OCI-LY1 (cell line): ENCODE data around the gene AGMO.

Experiments
- H2AFZ ChIP-seq: fragments of 200-600 bp; sonication (generic), shearing (Covaris generic); 2 replicates; pipeline ENCODE4 v1.6.0; 2014; ENCODE audit warnings: antibody characterized with exemption, mild to moderate bottlenecking, low read length
- H3F3A ChIP-seq: fragments of 200-600 bp; sonication (generic), shearing (Covaris generic); 2 replicates; pipeline ENCODE4 v1.6.0; 2014; ENCODE audit warnings: mild to moderate bottlenecking, antibody characterized with exemption, low read length, moderate library complexity; ENCODE audit not compliant: insufficient read depth
- H3K27ac ChIP-seq: fragments of 200-600 bp; sonication (generic); 2 replicates; pipeline ENCODE4 v1.5.1; 2014; ENCODE audit warnings: low read length, mixed run types, mild to moderate bottlenecking, low read depth; ENCODE audit not compliant: poor library complexity, severe bottlenecking
- H3K27me3 ChIP-seq: fragments of 200-600 bp; sonication (generic); 2 replicates; pipeline ENCODE4 v1.6.0; 2014; ENCODE audit warnings: antibody characterized with exemption, mild to moderate bottlenecking, low read length, moderate library complexity; ENCODE audit not compliant: insufficient read depth
- H3K36me3 ChIP-seq: fragments of 200-600 bp; sonication (generic); 2 replicates; pipeline ENCODE4 v1.6.1; 2014; ENCODE audit warnings: mild to moderate bottlenecking, antibody characterized with exemption, low read length, moderate library complexity, mixed read lengths; ENCODE audit not compliant: insufficient read depth
- H3K4me1 ChIP-seq: fragments of 200-600 bp; sonication (generic); 2 replicates; pipeline ENCODE4 v1.5.1; 2014; ENCODE audit warnings: mild to moderate bottlenecking, low read length, moderate library complexity; ENCODE audit not compliant: insufficient read depth, severe bottlenecking
- H3K4me2 ChIP-seq: fragments of 200-600 bp; sonication (generic), shearing (Covaris generic); 2 replicates; pipeline ENCODE4 v1.6.1; 2014; ENCODE audit warnings: low read length
- H3K4me3 ChIP-seq: fragments of 200-600 bp; sonication (generic); 2 replicates; pipeline ENCODE4 v1.5.1; 2014; ENCODE audit warnings: low read length, low read depth, mild to moderate bottlenecking, mixed read lengths; ENCODE audit not compliant: poor library complexity, severe bottlenecking
- H3K79me2 ChIP-seq: fragments of 200-600 bp; shearing (Covaris generic); 2 replicates; pipeline ENCODE4 v1.6.1; 2016; ENCODE audit warnings: mixed run types, low read length, mixed read lengths; ENCODE audit not compliant: insufficient read depth
- H3K9ac ChIP-seq: fragments of 200-600 bp; sonication (generic), shearing (Covaris generic); 2 replicates; pipeline ENCODE4 v1.6.1; 2014; ENCODE audit warnings: mild to moderate bottlenecking, low read length, mixed read lengths
- H3K9me2 ChIP-seq: fragments of 200-600 bp; sonication (generic), shearing (Covaris generic); 2 replicates; pipeline ENCODE4 v1.6.1; 2014; ENCODE audit warnings: low read depth, mild to moderate bottlenecking, low read length, mixed read lengths
- H3K9me3 ChIP-seq: fragments of 200-600 bp; shearing (Covaris generic); 2 replicates; pipeline ENCODE4 v1.6.1; 2014; ENCODE audit warnings: low read length, mixed read lengths
- H4K20me1 ChIP-seq: fragments of 200-600 bp; sonication (generic), shearing (Covaris generic); 2 replicates; pipeline ENCODE4 v1.6.0; 2016; ENCODE audit warnings: mild to moderate bottlenecking, low read length; ENCODE audit not compliant: insufficient read depth
- EZH2 ChIP-seq: fragments of 200-600 bp; sonication (generic), shearing (Covaris generic); IDR thresholded peaks from 2 replicates; pipeline ENCODE4 v1.8.0; 2017; ENCODE audit warnings: borderline replicate concordance, mixed run types, mild to moderate bottlenecking, antibody characterized with exemption, low read length, moderate library complexity, mixed read lengths
- TF ChIP-seq, protein P1 (sequence below): fragments of 200-600 bp; sonication (generic), shearing (Covaris generic); IDR thresholded peaks from 2 replicates; pipeline ENCODE4 v1.5.1; 2017; ENCODE audit warnings: mild to moderate bottlenecking, antibody characterized with exemption, low read length, moderate library complexity, mixed read lengths

The AGMO gene

DNA sequence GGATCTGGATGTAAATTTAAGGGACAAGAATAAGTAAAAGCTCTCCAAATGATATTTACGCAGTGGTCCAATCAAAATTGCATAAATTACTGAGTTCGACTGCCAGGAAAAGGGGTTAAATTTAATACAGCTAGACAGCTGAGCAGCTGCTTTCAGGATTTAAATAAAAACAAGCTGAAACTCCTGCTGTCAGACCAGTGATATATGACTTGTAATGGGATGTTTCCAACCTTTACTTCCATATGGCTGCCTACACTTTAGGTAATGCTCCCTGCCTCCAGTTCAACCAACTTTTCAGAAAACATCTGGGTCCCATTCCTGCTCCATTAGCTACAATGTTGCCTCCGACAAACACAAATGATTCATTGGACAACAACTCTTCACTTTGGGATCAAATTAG lies 333.0 kb downstream of the AGMO start:
- Histone ChIP-seq H3K9me3 (no peaks in the 10 kb centered on the region), H3K27me3 (no peaks in the 10 kb centered on the region), H3K4me1 (no peaks in the 10 kb centered on the region), H3K4me3 (no peak overlapping the region), H3K4me2 (no peak overlapping the region), H3F3A (no peaks in the 10 kb centered on the region), H3K9ac (no peak overlapping the region), H4K20me1 (no peaks in the 10 kb centered on the region), H3K36me3 (no peaks in the 10 kb centered on the region), H3K27ac (no peak overlapping the region), H2AFZ (no peak overlapping the region), H3K9me2 (no peaks in the 10 kb centered on the region), H3K79me2 (no peaks in the 10 kb centered on the region)
- TF ChIP-seq, protein P1, sequence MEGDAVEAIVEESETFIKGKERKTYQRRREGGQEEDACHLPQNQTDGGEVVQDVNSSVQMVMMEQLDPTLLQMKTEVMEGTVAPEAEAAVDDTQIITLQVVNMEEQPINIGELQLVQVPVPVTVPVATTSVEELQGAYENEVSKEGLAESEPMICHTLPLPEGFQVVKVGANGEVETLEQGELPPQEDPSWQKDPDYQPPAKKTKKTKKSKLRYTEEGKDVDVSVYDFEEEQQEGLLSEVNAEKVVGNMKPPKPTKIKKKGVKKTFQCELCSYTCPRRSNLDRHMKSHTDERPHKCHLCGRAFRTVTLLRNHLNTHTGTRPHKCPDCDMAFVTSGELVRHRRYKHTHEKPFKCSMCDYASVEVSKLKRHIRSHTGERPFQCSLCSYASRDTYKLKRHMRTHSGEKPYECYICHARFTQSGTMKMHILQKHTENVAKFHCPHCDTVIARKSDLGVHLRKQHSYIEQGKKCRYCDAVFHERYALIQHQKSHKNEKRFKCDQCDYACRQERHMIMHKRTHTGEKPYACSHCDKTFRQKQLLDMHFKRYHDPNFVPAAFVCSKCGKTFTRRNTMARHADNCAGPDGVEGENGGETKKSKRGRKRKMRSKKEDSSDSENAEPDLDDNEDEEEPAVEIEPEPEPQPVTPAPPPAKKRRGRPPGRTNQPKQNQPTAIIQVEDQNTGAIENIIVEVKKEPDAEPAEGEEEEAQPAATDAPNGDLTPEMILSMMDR, result no peak
- no peak for TF ChIP-seq EZH2

DNA sequence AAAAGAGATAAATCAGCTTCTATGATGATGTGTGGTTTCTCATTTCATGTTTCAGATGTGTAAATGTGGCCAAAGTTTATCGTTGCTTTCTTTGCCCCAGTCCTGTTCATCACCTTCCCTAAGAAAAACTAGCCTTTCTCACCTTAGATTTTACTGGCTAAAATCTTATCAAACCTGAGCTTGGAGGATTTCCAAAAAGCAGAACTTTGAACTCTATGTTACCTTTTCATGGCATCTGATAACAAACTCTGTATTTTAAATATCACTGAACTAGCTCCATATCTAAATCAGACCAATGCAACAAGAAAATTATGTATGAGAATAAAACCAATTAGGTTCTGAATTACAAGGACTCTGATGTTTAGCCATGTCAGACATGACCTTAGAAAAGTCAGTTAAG lies 335.8 kb downstream of the AGMO start:
- no peak overlapping the region for H3K27ac ChIP-seq
- no peaks in the 10 kb centered on the region for H3K79me2 ChIP-seq
- no peaks in the 10 kb centered on the region for H3K36me3 ChIP-seq
- H3K27me3 ChIP-seq, result no peaks in the 10 kb centered on the region
- H2AFZ ChIP-seq, result no peak overlapping the region
- no peaks in the 10 kb centered on the region for H3K4me1 ChIP-seq
- H3K4me2 ChIP-seq, result no peak overlapping the region
- H3K9me2 ChIP-seq, result no peaks in the 10 kb centered on the region
- H4K20me1 ChIP-seq, result no peaks in the 10 kb centered on the region
- no peak overlapping the region for H3K4me3 ChIP-seq
- TF ChIP-seq, protein P1, result no peak
- no peak for TF ChIP-seq EZH2
- no peaks in the 10 kb centered on the region for H3K9me3 ChIP-seq
- H3F3A ChIP-seq, result no peaks in the 10 kb centered on the region
- H3K9ac ChIP-seq, result no peak overlapping the region

DNA sequence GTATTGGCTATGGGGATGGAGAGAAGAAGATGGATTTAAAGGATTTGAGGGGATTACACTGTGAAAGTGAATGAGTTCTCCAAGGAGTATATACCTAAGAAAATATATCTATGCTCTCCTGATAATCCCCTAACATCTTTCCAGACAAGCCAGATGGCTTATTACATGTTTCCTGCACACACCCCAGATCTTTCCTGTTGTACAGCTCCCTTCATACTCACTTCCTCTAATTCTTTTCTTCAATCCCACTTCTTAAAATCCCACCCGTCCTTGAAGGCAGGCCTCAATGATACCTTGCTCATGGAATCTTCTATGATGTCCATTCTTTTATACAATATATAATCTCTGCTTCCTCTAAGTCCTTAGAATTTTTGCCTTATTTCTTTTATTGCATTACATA lies 342.1 kb downstream of the AGMO start:
- Histone ChIP-seq H3K4me2 (no peak overlapping the region), H3K27ac (no peak overlapping the region), H4K20me1 (no peaks in the 10 kb centered on the region), H3K9ac (no peak overlapping the region), H3K4me1 (no peaks in the 10 kb centered on the region), H3K79me2 (no peaks in the 10 kb centered on the region), H3K36me3 (no peaks in the 10 kb centered on the region), H2AFZ (no peak overlapping the region), H3K9me3 (no peaks in the 10 kb centered on the region), H3F3A (no peaks in the 10 kb centered on the region), H3K27me3 (no peaks in the 10 kb centered on the region), H3K4me3 (no peak overlapping the region), H3K9me2 (no peaks in the 10 kb centered on the region)
- TF ChIP-seq, protein P1, result no peak
- no peak for TF ChIP-seq EZH2
